HG02973 (cell line): ENCODE measurements around the gene BTBD3.

Experiments used
- ATAC-seq: cut with Tn5 transposase; IDR thresholded peaks from one replicate; pipeline ENCODE4 v1.9.1; 2021; ENCODE audit warnings: moderate library complexity; ENCODE audit not compliant: unreplicated experiment

Gene BTBD3

GRCh38 chr20:11917663-11918062 lies at the start of gene BTBD3:
BTBD3 (plus strand) TSS chr20:11917893; CDS start chr20:11918276, 383 bp downstream.
- ATAC-seq, result peak; percentile 66

- no peak for ATAC-seq
Measured at GRCh38 chr20:11869641-11870040, 48.1 kb upstream of the BTBD3 start.

- no peak for ATAC-seq
Measured at GRCh38 chr20:11870411-11870810, 47.3 kb upstream of the BTBD3 start.

- ATAC-seq, result no peak
Measured at GRCh38 chr20:11876555-11876954, 41.1 kb upstream of the BTBD3 start.

GRCh38 chr20:11880680-11881079 lies 37.0 kb upstream of the BTBD3 start:
- no peak for ATAC-seq

GRCh38 chr20:11881449-11881848 lies 36.2 kb upstream of the BTBD3 start:
- ATAC-seq, result no peak

GRCh38 chr20:11882651-11883050 lies 35.0 kb upstream of the BTBD3 start:
- no peak for ATAC-seq

- no peak for ATAC-seq
Measured at GRCh38 chr20:11888648-11889047, 29.0 kb upstream of the BTBD3 start.

- no peak for ATAC-seq
Measured at GRCh38 chr20:11890331-11891076, 27.2 kb upstream of the BTBD3 start.

GRCh38 chr20:11891077-11891775 lies 26.5 kb upstream of the BTBD3 start:
- no peak for ATAC-seq

- ATAC-seq, result peak; percentile 55
Measured at GRCh38 chr20:11891776-11892545, 25.7 kb upstream of the BTBD3 start.

GRCh38 chr20:11894062-11894461 lies 23.6 kb upstream of the BTBD3 start:
- ATAC-seq, result no peak

GRCh38 chr20:11895861-11896387 lies 21.8 kb upstream of the BTBD3 start:
- no peak for ATAC-seq

GRCh38 chr20:11901127-11901526 lies 16.6 kb upstream of the BTBD3 start:
- no peak for ATAC-seq

- no peak for ATAC-seq
Measured at GRCh38 chr20:11902285-11902697, 15.4 kb upstream of the BTBD3 start.

- no peak for ATAC-seq
Measured at GRCh38 chr20:11905460-11906179, 12.1 kb upstream of the BTBD3 start.

- no peak for ATAC-seq
Measured at GRCh38 chr20:11906626-11907480, 10.8 kb upstream of the BTBD3 start.

- no peak for ATAC-seq
Measured at GRCh38 chr20:11907621-11908020, 10.1 kb upstream of the BTBD3 start.

- no peak for ATAC-seq
Measured at GRCh38 chr20:11912013-11912658, 5.6 kb upstream of the BTBD3 start.
